GM19193 (cell line): ENCODE data around the gene PCCA.

Experiments
- POLR2A ChIP-seq: IDR thresholded peaks from 4 replicates; pipeline ENCODE4 v1.6.1; 2011; ENCODE audit not compliant: insufficient read depth, insufficient read length; ENCODE audit errors: extremely low read depth

The PCCA gene

GRCh38 chr13:100544866-100545683 is 456.2 kb downstream of the PCCA start:
- no peak for TF ChIP-seq POLR2A

DNA sequence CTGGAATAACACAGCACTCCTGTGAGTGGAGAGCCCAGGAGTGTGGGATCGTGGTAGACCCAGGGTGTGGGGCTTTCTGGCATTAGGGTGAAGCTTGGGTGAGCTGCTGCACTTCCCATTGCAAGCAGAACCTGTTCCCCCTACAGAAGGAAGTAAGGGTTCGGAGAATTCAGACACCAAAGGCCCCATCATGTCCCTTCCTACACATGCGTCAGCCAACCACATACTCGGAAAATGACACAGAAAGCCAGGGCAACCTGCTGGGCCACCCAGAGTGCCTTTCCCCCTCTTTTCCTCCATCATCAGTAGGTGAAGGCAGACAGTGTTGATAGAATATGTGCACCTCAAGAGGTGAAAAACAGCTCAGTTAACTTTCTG is 456.8 kb downstream of the PCCA start:
- TF ChIP-seq POLR2A, result no peak

- no peak for TF ChIP-seq POLR2A
Measured at GRCh38 chr13:100546713-100547405, 458.0 kb downstream of the PCCA start.

DNA sequence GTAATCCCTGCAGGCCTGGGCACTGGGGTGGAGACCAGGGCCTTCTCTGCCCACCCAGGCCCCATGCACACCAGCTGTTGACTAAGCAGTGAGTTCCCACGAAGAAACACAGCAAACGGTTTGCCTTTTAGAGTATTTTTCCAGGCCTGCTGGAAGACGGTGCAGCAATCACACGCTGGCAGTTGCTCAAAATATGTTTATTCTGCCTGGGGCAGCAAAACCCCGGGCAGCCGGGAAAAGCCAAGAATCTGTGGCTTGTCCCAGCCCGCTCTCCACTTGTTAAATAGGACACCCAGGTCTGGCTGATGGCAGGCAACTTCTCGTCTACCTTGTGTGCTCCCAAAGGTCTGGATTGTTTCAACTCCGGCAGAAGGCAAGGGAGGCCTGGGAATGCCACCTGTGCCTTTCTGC is 458.9 kb downstream of the PCCA start:
- no peak for TF ChIP-seq POLR2A

DNA sequence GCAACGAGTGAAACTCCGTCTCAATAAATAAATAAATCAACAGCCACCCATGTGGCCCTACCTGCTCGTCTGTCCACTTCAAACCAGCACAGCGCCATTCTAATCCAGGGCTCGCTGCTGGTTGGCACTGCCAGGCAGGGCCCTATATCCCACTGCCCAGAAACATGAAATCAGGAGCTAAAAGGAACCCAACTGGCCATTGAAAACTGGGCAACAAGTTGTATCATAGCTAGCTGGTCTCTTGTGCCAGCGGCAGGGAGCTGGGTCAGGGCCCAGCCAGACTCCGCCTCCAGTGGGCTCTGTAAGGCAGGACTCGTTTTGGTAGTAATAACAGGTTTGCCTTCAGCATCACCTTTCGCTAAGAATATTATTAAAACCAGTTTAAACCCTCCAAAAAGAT is 460.4 kb downstream of the PCCA start:
- TF ChIP-seq POLR2A, result no peak

DNA sequence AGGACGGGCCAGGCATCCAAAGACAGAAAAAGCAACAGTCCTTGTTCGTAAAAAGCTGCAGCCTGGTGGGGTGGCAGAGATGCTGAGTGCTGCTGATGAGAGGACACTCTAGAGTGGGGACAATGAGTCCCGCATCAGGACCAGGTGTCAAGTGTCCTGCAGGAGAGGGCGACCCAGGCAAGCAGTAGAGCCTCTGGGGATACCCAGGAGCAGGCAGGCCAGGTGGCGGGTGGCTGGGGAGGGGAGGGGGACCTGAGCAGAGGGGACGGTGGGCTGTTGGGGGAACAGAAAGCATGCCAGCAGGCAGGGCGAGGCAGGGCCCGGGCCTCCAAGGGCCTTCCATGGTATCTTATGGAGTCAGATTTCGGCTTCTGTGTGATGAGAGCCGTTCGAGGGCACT is 463.9 kb downstream of the PCCA start:
- no peak for TF ChIP-seq POLR2A

DNA sequence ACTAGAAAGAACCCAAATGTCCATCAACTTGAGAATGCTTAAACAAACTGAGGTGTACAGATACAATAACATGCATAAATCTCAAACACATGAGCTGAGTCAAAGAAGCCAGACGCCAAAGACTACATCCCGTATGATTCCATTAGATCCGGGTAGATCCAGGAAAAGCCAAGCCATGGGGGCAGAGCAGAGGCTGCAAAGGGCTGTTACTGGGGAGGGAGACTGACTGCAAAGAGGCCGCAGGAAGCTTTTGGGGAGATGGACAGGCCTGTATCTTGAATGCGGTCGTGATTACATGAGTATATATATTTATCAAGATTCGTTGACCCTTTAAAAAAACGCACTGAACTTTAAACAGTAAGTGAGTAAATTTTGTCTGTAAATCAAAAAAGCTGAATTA is 471.0 kb downstream of the PCCA start:
- TF ChIP-seq POLR2A, result no peak

- TF ChIP-seq POLR2A, result no peak
Measured at GRCh38 chr13:100560498-100561157, 471.7 kb downstream of the PCCA start.

DNA sequence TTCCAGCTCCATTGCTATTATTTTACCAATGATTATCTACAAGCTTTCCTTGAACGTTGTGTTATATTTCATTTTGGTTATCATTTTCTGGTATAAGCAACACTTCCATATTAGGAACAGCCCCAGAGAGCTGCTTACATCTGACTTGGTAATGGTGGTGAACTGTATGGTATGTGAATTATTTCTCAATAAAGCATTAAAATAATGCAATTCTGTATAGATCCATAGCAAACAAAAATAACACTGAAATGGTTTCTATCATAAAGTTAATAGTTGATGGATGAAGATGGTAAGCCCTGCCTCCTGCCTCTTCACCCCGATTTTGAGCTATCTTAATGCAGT is 472.2 kb downstream of the PCCA start:
- no peak for TF ChIP-seq POLR2A

DNA sequence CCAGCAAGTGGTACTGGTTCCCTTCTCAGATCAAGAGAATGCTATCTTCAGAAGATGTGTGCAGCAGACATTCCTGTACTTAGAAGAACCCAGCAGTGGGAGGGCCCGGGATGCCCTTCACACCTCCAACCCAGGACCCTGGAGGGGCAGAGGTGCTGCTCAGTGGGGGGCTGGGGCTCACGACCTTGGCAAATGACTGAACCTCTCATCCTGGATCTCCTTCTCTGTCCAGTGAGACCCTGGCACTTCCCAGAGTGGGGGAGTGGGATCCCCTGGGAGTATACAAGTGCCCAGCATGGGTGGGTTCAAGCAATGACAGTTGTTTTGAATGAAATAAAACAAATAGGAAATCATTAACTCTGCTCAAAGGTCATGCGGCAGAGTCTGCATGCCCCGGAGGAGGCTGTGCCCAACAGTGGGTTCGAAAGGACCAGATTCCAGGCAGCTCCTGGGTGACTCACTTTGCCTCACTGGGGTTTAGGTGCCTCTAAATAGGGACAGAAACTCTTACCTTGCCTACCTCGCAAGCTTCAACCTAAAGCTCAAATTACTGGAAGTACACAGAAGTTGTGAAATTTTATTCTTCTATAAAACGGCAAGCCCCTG is 472.8 kb downstream of the PCCA start:
- no peak for TF ChIP-seq POLR2A

GRCh38 chr13:100563779-100564178 is 474.9 kb downstream of the PCCA start:
- no peak for TF ChIP-seq POLR2A

- no peak for TF ChIP-seq POLR2A
Measured at GRCh38 chr13:100564444-100565223, 475.7 kb downstream of the PCCA start.

DNA sequence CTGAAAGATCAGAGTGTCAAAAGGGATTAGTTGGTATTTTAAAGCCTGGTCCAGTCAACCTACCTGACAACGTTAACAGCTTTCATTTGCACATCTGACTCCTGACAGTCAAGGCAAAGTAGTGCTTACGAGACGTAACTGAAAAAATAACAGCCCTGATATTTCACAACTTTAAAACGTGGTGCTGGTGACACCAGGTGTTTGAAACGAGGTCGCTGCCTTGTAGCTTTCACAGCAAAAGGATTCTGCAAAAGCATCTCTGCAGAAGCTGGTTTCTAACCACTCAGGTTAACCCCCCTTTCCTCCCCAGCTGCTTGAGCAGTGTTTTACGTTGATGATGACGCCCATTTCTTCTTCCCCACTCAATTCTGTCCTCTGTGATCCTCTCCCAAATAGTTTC is 476.4 kb downstream of the PCCA start:
- no peak for TF ChIP-seq POLR2A

DNA sequence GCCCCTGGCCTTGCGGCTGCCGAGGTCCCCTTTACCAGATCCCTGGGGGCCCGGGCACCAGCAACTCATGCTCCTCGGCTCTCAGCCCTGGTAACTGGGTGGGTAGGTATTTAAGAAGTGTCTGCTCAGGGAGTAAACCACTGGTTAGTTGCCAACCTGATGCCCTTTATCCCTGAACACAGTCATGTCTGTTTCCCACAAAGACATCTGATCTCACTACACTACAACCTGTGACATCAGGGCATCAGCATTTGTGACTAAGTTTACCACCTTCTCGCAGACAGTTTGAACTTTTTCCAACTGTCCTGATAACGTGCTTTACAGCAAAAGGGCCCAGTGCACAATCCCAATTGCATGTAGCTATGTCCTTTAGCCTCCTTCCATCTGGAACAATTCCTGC is 477.6 kb downstream of the PCCA start:
- TF ChIP-seq POLR2A, result no peak

DNA sequence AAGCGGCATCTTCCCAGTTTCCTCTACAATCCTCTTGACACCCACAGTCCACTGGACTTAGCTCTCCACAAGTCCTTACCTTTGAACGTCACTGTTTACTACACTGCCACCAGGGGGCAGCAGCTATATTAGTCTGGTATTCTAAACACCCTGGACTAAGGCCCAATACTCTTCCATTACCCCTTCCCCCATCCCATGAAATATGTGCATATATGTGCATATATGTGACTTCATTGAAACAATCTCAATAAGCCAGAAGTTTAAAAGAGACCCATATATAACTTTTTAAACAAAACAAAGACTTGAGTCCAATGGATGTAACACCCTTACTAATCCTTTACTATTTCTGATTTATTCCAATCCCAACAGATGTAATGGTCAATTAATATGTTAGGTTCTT is 484.2 kb downstream of the PCCA start:
- no peak for TF ChIP-seq POLR2A
